Astrocyte of the cerebellum (primary cell): ENCODE measurements around the gene OCA2.

Experiments used
- DNase-seq: peaks from one replicate; pipeline ENCODE4 v3.0.0-alpha.2; 2011; ENCODE audit warnings: low read depth
- H3K4me3 ChIP-seq: 2 replicates; pipeline ENCODE4 v1.5.1; 2011; ENCODE audit warnings: mild to moderate bottlenecking, low read depth, low read length, moderate library complexity
- in situ Hi-C: cut with HindIII; loops from 2 replicates; pipeline ENCODE4 v1.10.0; 2017; ENCODE audit warnings: low sequenced_read_pairs
- TF ChIP-seq, protein P1 (sequence below): IDR thresholded peaks from 2 replicates; pipeline ENCODE4 v1.5.1; 2012; ENCODE audit warnings: low read length, low read depth, moderate library complexity, mild to moderate bottlenecking; ENCODE audit errors: missing control alignments

The OCA2 gene

DNA sequence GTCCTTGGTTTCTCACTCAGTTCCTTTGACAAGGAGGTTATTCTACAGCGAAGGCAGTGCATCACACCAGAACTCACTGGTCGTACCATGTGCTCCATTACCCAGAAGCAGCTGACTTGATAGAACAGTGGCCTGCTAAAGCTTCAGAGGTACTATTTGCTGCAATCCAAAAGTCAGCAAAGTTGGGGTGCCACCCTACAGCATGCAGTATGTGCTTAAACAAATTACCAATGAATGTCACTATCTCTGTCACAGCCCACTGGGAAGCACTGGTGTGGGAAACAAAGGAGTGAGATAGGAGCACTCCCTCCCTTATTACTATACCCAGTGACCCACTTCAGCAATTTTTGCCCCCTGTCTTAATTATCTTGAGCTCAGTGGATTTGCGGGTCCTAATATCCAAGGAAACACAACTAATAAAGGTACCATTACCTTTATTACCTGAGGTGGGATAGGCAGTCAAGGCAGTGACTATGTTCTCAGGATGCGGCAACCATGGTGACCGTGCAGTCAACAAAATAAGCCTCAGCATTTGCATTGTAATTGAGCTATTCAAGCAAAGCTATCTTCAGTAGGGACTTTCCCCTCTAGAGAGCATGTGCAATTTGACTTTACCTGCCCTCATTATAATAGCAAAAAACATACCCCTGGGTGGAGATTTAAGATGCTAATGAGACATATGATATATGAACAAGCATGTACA is 199.4 kb downstream of the OCA2 start:
- in situ Hi-C loops = no loop called here
- no peak overlapping the region for H3K4me3 ChIP-seq
- DNase-seq = no peak
- TF ChIP-seq, protein P1, sequence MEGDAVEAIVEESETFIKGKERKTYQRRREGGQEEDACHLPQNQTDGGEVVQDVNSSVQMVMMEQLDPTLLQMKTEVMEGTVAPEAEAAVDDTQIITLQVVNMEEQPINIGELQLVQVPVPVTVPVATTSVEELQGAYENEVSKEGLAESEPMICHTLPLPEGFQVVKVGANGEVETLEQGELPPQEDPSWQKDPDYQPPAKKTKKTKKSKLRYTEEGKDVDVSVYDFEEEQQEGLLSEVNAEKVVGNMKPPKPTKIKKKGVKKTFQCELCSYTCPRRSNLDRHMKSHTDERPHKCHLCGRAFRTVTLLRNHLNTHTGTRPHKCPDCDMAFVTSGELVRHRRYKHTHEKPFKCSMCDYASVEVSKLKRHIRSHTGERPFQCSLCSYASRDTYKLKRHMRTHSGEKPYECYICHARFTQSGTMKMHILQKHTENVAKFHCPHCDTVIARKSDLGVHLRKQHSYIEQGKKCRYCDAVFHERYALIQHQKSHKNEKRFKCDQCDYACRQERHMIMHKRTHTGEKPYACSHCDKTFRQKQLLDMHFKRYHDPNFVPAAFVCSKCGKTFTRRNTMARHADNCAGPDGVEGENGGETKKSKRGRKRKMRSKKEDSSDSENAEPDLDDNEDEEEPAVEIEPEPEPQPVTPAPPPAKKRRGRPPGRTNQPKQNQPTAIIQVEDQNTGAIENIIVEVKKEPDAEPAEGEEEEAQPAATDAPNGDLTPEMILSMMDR = no peak

DNA sequence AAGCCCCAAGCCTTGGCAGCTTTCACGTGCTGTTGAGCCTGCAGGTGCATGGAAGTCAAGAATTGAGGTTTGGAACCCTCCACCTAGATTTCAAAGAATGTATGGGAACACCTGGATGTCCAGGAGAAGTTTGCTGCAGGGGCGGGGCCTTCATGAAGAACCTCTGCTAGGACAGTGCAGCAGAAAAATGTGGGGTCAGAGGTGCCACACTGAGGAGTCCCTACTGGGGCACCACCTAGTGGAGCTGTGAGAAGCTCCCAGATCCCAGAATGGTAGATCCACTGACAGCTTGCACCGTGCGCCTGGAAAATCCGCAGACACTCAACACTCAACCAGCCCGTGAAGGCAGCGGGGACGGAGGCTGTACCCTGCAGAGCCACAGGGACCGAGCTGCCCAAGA is 201.6 kb downstream of the OCA2 start:
- in situ Hi-C loops = no loop called here
- H3K4me3 ChIP-seq = no peak overlapping the region
- no peak for DNase-seq
- TF ChIP-seq, protein P1 = no peak

DNA sequence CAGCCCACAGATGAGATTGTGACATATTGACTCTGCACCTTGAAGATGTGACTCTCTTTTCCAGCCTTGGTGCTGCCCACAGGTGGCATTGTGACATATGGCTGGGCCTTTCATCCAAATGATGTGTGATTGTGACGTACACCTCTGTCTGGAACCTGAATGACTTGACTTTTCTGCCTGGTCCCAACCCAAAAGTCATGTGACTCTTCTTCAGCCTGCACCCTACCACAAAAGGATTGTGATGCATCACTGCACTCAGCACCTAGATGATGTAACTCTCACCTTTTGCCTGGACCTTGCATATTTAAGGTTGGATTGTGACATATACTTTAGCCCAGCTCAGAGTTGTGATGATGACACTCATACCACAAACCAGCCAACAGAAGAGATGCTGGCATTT is 204.5 kb downstream of the OCA2 start:
- in situ Hi-C loops = no loop called here
- H3K4me3 ChIP-seq = no peak overlapping the region
- DNase-seq = no peak
- TF ChIP-seq, protein P1 = no peak

DNA sequence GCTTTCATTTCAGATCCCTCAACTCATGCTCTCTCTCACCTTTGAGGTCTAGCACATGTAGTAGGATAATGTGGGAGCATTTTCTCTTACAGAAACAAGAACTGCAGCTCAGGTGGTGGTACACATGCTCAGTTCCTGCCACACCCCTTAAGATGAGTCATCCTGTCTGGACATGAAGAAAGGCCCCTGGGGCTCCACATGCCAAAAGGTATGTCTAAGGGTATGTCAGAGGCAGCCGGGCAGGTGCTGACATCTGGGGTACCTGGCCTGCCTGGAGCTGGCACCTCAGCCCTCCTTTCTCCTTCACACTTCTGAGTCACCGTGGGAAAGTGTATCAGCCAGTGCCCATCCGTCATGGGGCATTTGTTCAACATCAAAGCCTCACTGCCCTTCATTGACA is 209.9 kb downstream of the OCA2 start:
- in situ Hi-C loops = no loop called here
- DNase-seq = no peak
- no peak overlapping the region for H3K4me3 ChIP-seq
- TF ChIP-seq, protein P1 = no peak

DNA sequence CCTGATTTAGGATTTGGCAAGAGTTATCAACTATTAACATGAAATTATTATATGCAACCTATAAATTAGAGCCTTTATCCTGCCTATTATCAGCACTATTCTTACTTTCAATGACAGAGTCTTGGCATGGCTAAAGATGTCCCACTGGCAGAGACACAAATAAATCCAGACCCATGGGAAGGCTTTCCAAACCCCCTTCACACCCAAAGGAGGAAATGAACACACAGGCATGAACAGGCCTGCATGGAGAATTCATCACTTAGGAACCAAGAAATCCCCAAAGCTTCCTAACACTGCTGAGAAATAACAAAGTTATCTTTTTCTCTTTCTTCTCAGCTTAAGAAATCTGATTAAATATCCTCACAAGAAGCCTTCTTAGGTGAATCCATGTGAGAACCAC is 213.9 kb downstream of the OCA2 start:
- no peak overlapping the region for H3K4me3 ChIP-seq
- TF ChIP-seq, protein P1 = no peak
- in situ Hi-C loops = no loop called here
- DNase-seq = no peak

DNA sequence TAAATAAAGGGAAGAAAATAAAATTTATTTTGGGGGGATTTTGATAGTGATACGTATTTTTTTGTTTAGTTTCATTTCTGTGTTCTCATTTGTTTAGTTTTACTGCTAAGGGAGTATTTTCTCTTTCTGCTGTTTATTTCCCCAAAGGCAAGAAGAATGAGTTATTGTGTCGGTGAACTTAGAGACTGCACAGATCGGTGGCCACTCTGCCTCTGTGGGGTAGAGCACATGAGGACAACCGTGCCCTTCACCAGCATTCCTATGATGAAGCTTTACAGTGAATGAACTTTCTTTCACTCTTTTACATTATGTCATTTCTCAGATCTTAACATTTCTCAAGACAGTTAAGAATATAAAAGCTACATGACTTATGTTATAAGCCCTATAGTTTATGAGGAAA is 214.4 kb downstream of the OCA2 start:
- TF ChIP-seq, protein P1 = no peak
- no peak for DNase-seq
- in situ Hi-C loops = no loop called here
- no peak overlapping the region for H3K4me3 ChIP-seq
